Panc1 (cell line): ENCODE data around the gene HMX1. TPM values are rescaled to one million over a fixed set of nuclear protein-coding genes. Genes with fewer than 3 reads are reported as not detected.

Experiments used
- ATAC-seq: fragments of 200-7000 bp; cut with Tn5 transposase; 2 replicates; pipeline ENCODE4 v1.9.1; 2020; ENCODE audit warnings: mild to moderate bottlenecking, moderate library complexity
- BruUV-seq: library from RNA; stranded (reverse); fragments of 400-500 nt; replicated peaks from 2 replicates; lab custom pipeline; 2021; lab: Mats Ljungman, UMichigan
- CTCF ChIA-PET: fragments of 300-600 bp; sonication (Branson Sonifier 250); formaldehyde crosslinking; loops from one replicate; lab custom pipeline; 2022; ENCODE audit warnings: antibody characterized with exemption; lab: Charles Lee
- POLR2A ChIA-PET: fragments of 300-600 bp; sonication (Branson Sonifier 250); formaldehyde crosslinking; loops from one replicate; lab custom pipeline; 2022; ENCODE audit warnings: antibody characterized with exemption; lab: Charles Lee
- DNase-seq: peaks from one replicate; pipeline ENCODE4 v3.0.0-alpha.2; 2010; ENCODE audit warnings: low read depth, low spot score
- H3K27ac ChIP-seq: 2 replicates; pipeline ENCODE4 v1.5.1; 2011; ENCODE audit warnings: mild to moderate bottlenecking, low read length, inconsistent platforms
- H3K27me3 ChIP-seq: fragments of 200-500 bp; sonication (Bioruptor generic); 2 replicates; pipeline ENCODE4 v1.6.0; 2014; ENCODE audit warnings: low read length, inconsistent platforms; ENCODE audit not compliant: control insufficient read depth, insufficient read depth
- H3K36me3 ChIP-seq: fragments of 200-500 bp; sonication (Bioruptor generic); 2 replicates; pipeline ENCODE4 v1.5.1; 2014; ENCODE audit warnings: inconsistent platforms, mild to moderate bottlenecking, low read length, moderate library complexity; ENCODE audit not compliant: control insufficient read depth, insufficient read depth
- H3K4me1 ChIP-seq: 2 replicates; pipeline ENCODE4 v1.5.1; 2011; ENCODE audit warnings: inconsistent platforms, mild to moderate bottlenecking, low read length, moderate library complexity; ENCODE audit not compliant: control insufficient read depth, insufficient read depth
- H3K4me3 ChIP-seq, 2 experiments: 2 replicates each; pipeline ENCODE4 v1.5.1; 2011 to 2012; ENCODE audit warnings: low read depth in 2 of 2, low read length in 2 of 2, mild to moderate bottlenecking in 2 of 2, inconsistent platforms in 1 of 2, moderate library complexity in 1 of 2
- H3K9me3 ChIP-seq: fragments of 200-500 bp; sonication (Bioruptor generic); 2 replicates; pipeline ENCODE4 v1.5.1; 2014; ENCODE audit warnings: low read depth, mild to moderate bottlenecking, inconsistent platforms, low read length, moderate library complexity; ENCODE audit not compliant: control insufficient read depth, insufficient read depth
- POLR2AphosphoS5 ChIP-seq: IDR thresholded peaks from 2 replicates; pipeline ENCODE4 v1.6.1; 2012; ENCODE audit warnings: mild to moderate bottlenecking, low read depth, low read length, moderate library complexity
- SIN3A ChIP-seq: IDR thresholded peaks from 2 replicates; pipeline ENCODE4 v1.6.1; 2012; ENCODE audit warnings: low read depth, mild to moderate bottlenecking, low read length, moderate library complexity, borderline replicate concordance; ENCODE audit not compliant: insufficient read depth
- TCF7L2 ChIP-seq: IDR thresholded peaks from 2 replicates; pipeline ENCODE4 v1.6.1; 2011; ENCODE audit warnings: mild to moderate bottlenecking, low read depth, low read length, inconsistent platforms
- in situ Hi-C: cut with HindIII; loops from 2 replicates; pipeline ENCODE4 v1.10.0; 2016; ENCODE audit warnings: low sequenced_read_pairs, low pct_unique_long_range_greater_than_20kb
- intact Hi-C: fragments of 100-400 bp; cut with micrococcal nuclease; formaldehyde crosslinking; loops from one replicate; pipeline ENCODE4 v1.10.0; 2022; ENCODE audit not compliant: unreplicated experiment
- total RNA-seq: library from RNA; stranded (reverse); gene quantifications from one replicate; pipeline ENCODE4 v1.2.1, GENCODE V29; 2021; ENCODE audit not compliant: unreplicated experiment
- TF ChIP-seq, protein P1 (sequence below), 2 experiments: IDR thresholded peaks; 2 replicates each; pipeline ENCODE4 v1.6.1; 2011 to 2012; ENCODE audit warnings: low read depth in 2 of 2, control low read depth in 1 of 2, low read length in 1 of 2, mild to moderate bottlenecking in 1 of 2, moderate library complexity in 1 of 2; ENCODE audit not compliant: insufficient read depth in 1 of 2
- TF ChIP-seq, protein P2 (sequence below): fragments of 450-650 bp; IDR thresholded peaks from 2 replicates; pipeline ENCODE4 v1.5.1; 2017; ENCODE audit warnings: mild to moderate bottlenecking

Gene HMX1
- total RNA-seq, 1 experiment from 2014 or later: not detected

DNA sequence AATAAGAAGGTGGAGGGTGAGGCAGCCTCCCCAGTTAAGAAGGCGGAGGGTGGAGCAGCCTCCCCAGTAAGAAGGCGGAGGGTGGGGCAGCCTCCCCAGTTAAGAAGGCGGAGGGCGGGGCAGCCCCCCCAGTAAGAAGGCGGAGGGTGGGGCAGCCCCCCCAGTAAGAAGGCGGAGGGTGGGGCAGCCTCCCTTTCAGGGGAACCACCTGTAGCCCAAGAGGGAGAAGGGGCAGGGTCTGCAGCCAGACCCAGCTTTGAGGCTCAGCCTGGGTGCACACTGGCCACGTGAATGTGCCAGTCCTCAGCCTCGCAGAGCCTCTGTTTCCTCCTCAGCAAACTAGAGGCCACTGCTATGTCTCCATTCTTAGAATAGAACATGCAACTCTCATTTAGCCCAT lies 52.6 kb downstream of the HMX1 start:
- no TSS peak for BruUV-seq
- intact Hi-C loops: no loop called here
- in situ Hi-C loops: no loop called here
- POLR2A ChIA-PET: no interaction called here
- TF ChIP-seq POLR2AphosphoS5: no peak
- TF ChIP-seq, protein P1, sequence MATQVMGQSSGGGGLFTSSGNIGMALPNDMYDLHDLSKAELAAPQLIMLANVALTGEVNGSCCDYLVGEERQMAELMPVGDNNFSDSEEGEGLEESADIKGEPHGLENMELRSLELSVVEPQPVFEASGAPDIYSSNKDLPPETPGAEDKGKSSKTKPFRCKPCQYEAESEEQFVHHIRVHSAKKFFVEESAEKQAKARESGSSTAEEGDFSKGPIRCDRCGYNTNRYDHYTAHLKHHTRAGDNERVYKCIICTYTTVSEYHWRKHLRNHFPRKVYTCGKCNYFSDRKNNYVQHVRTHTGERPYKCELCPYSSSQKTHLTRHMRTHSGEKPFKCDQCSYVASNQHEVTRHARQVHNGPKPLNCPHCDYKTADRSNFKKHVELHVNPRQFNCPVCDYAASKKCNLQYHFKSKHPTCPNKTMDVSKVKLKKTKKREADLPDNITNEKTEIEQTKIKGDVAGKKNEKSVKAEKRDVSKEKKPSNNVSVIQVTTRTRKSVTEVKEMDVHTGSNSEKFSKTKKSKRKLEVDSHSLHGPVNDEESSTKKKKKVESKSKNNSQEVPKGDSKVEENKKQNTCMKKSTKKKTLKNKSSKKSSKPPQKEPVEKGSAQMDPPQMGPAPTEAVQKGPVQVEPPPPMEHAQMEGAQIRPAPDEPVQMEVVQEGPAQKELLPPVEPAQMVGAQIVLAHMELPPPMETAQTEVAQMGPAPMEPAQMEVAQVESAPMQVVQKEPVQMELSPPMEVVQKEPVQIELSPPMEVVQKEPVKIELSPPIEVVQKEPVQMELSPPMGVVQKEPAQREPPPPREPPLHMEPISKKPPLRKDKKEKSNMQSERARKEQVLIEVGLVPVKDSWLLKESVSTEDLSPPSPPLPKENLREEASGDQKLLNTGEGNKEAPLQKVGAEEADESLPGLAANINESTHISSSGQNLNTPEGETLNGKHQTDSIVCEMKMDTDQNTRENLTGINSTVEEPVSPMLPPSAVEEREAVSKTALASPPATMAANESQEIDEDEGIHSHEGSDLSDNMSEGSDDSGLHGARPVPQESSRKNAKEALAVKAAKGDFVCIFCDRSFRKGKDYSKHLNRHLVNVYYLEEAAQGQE (IDR thresholded peaks at IDR 0.05; ENCODE audit: insufficient read depth in 1 of 2, low read depth in 2 of 2, low read length in 1 of 2): no peak
- TF ChIP-seq TCF7L2: no peak
- TF ChIP-seq, protein P2, sequence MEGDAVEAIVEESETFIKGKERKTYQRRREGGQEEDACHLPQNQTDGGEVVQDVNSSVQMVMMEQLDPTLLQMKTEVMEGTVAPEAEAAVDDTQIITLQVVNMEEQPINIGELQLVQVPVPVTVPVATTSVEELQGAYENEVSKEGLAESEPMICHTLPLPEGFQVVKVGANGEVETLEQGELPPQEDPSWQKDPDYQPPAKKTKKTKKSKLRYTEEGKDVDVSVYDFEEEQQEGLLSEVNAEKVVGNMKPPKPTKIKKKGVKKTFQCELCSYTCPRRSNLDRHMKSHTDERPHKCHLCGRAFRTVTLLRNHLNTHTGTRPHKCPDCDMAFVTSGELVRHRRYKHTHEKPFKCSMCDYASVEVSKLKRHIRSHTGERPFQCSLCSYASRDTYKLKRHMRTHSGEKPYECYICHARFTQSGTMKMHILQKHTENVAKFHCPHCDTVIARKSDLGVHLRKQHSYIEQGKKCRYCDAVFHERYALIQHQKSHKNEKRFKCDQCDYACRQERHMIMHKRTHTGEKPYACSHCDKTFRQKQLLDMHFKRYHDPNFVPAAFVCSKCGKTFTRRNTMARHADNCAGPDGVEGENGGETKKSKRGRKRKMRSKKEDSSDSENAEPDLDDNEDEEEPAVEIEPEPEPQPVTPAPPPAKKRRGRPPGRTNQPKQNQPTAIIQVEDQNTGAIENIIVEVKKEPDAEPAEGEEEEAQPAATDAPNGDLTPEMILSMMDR: no peak
- TF ChIP-seq SIN3A: no peak
- Histone ChIP-seq H3K4me3 (no peak overlapping the region), H3K27me3 (no peaks in the 10 kb centered on the region; the same call in 1 of the 2 replicates), H3K9me3 (no peaks in the 10 kb centered on the region), H3K36me3 (no peaks in the 10 kb centered on the region), H3K27ac (no peak overlapping the region), H3K4me1 (no peaks in the 10 kb centered on the region)
- DNase-seq (no peak), ATAC-seq (no peak)
- CTCF ChIA-PET: no interaction called here

DNA sequence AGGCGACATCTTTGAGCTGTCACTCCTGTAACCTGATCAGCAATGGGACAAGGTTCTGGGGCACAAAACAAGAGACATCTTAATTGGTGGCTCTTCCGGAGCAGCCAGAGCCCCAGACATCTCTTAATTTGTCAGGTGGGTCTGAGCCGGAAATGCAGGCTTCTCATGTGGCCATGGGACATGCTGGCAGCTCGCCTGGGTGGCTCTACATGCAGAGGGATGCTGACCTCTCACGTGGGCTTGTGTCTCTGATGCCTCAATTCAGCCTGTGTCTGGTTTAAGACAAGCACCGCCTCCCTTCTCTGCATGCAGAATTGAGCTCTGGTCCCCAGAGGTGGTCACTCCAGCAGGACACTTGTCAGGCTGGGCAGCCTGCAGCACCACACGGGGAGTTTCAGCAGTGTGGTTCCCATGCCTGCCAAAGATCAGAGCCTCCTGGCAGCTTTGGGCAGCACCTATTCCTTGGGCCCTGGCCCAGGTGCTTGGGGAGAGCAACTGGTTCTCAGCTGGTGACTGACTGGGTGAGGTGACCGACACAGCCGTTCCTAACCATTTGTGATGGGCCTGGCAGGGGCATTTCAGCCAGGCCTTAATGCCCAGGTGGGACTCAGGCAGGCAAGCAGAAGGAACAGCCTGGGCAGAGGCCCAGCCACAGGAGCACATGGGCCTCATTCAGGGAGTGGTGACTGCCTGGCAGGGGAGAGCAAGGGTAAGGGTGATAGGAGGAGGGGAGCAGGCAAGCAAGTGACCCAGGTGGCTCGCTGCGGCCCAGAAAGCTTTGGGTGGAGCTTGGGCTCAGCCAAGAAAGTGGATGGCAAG lies 53.4 kb downstream of the HMX1 start:
- in situ Hi-C loops (no loop called here), intact Hi-C loops (no loop called here)
- Histone ChIP-seq H3K27ac (no peak overlapping the region), H3K36me3 (no peaks in the 10 kb centered on the region), H3K9me3 (no peaks in the 10 kb centered on the region), H3K4me3 (no peak overlapping the region), H3K4me1 (no peaks in the 10 kb centered on the region), H3K27me3 (no peaks in the 10 kb centered on the region)
- TF ChIP-seq SIN3A (no peak), POLR2AphosphoS5 (no peak), TCF7L2 (no peak)
- TF ChIP-seq, protein P1 (IDR thresholded peaks at IDR 0.05; ENCODE audit: insufficient read depth in 1 of 2, low read depth in 2 of 2, low read length in 1 of 2): no peak
- TF ChIP-seq, protein P2: no peak
- DNase-seq (no peak), ATAC-seq (no peak)
- POLR2A ChIA-PET: no interaction called here
- CTCF ChIA-PET: no interaction called here
- no TSS peak for BruUV-seq
